Stimulated activated naive CD8-positive, alpha-beta T cell treated with anti-CD3 and anti-CD28 coated beads, Interleukin-15, Interleukin-2, amounts not matched to agents 100 ng/mL and 50 ng/mL, for 24 hours (primary cell): ENCODE data around the gene SYNE1.
"Not testable (repeated sequence)": the region's sequence is repeated elsewhere in the genome, so short reads cannot be mapped to it uniquely, and the experiment has no call there.

Source experiments
- H3K27ac Mint-ChIP-seq: one replicate; pipeline ENCODE4 v1.8.0; 2021; ENCODE audit warnings: mild to moderate bottlenecking, mixed read lengths
- H3K27me3 Mint-ChIP-seq: one replicate; pipeline ENCODE4 v1.8.0; 2021; ENCODE audit warnings: mixed read lengths
- H3K36me3 Mint-ChIP-seq: one replicate; pipeline ENCODE4 v1.8.0; 2021; ENCODE audit warnings: low read depth, mixed read lengths
- H3K4me1 Mint-ChIP-seq: one replicate; pipeline ENCODE4 v1.8.0; 2021; ENCODE audit warnings: low read depth, mixed read lengths
- H3K4me3 Mint-ChIP-seq: one replicate; pipeline ENCODE4 v1.8.0; 2021; ENCODE audit warnings: mild to moderate bottlenecking, mixed read lengths
- H3K9me3 Mint-ChIP-seq: one replicate; pipeline ENCODE4 v1.8.0; 2021; ENCODE audit warnings: mixed read lengths

Gene SYNE1

GRCh38 chr6:152642578-152643375 is 5.6 kb upstream of the SYNE1 start:
- H3K27ac Mint-ChIP-seq: no peak overlapping the region
- H3K36me3 Mint-ChIP-seq: no peaks in the 10 kb centered on the region
- H3K4me1 Mint-ChIP-seq: peaks cover 4% of the 10 kb centered on the region
- peaks cover 20% of the 10 kb centered on the region for H3K27me3 Mint-ChIP-seq
- no peak overlapping the region for H3K4me3 Mint-ChIP-seq
- H3K9me3 Mint-ChIP-seq: no peaks in the 10 kb centered on the region

- no peaks in the 10 kb centered on the region for H3K9me3 Mint-ChIP-seq
- no peak overlapping the region for H3K27ac Mint-ChIP-seq
Observed at GRCh38 chr6:152636609-152637295, 410 bp downstream of the SYNE1 start.

GRCh38 chr6:152636021-152636608 is 1.0 kb downstream of the SYNE1 start:
- Mint-ChIP-seq H3K27ac (no peak overlapping the region), H3K9me3 (no peaks in the 10 kb centered on the region), H3K4me3 (peak overlapping the region; percentile 80), H3K27me3 (peaks cover 29% of the 10 kb centered on the region), H3K4me1 (peaks cover 25% of the 10 kb centered on the region), H3K36me3 (no peaks in the 10 kb centered on the region)

More at GRCh38 chr6:152636609-152637295, 410 bp downstream of the SYNE1 start:
- Mint-ChIP-seq H3K4me1 (peaks cover 25% of the 10 kb centered on the region), H3K36me3 (no peaks in the 10 kb centered on the region), H3K4me3 (peak overlapping the region; percentile 80), H3K27me3 (peaks cover 29% of the 10 kb centered on the region)

GRCh38 chr6:152634773-152635172 is 2.4 kb downstream of the SYNE1 start:
- Mint-ChIP-seq H3K27ac (no peak overlapping the region), H3K4me3 (no peak overlapping the region), H3K36me3 (no peaks in the 10 kb centered on the region), H3K27me3 (peaks cover 29% of the 10 kb centered on the region), H3K9me3 (no peaks in the 10 kb centered on the region), H3K4me1 (peaks cover 25% of the 10 kb centered on the region)

- no peaks in the 10 kb centered on the region for H3K9me3 Mint-ChIP-seq
- peaks cover 16% of the 10 kb centered on the region for H3K4me1 Mint-ChIP-seq
- H3K4me3 Mint-ChIP-seq: no peak overlapping the region
- H3K36me3 Mint-ChIP-seq: no peaks in the 10 kb centered on the region
- no peak overlapping the region for H3K27ac Mint-ChIP-seq
- peaks cover 16% of the 10 kb centered on the region for H3K27me3 Mint-ChIP-seq
Observed at GRCh38 chr6:152632121-152632782, 4.9 kb downstream of the SYNE1 start.

GRCh38 chr6:152631376-152631775 is 5.8 kb downstream of the SYNE1 start:
- Mint-ChIP-seq H3K27me3 (peaks cover 13% of the 10 kb centered on the region), H3K27ac (no peak overlapping the region), H3K36me3 (no peaks in the 10 kb centered on the region), H3K4me3 (no peak overlapping the region), H3K9me3 (no peaks in the 10 kb centered on the region), H3K4me1 (peaks cover 14% of the 10 kb centered on the region)

GRCh38 chr6:152630832-152631231 is 6.3 kb downstream of the SYNE1 start:
- Mint-ChIP-seq H3K27ac (no peak overlapping the region), H3K4me1 (peaks cover 8% of the 10 kb centered on the region), H3K9me3 (no peaks in the 10 kb centered on the region), H3K4me3 (no peak overlapping the region), H3K36me3 (no peaks in the 10 kb centered on the region), H3K27me3 (peaks cover 13% of the 10 kb centered on the region)

GRCh38 chr6:152625213-152625612 is 11.9 kb downstream of the SYNE1 start:
- H3K27ac Mint-ChIP-seq: no peak overlapping the region
- H3K36me3 Mint-ChIP-seq: no peaks in the 10 kb centered on the region
- H3K27me3 Mint-ChIP-seq: peaks cover 8% of the 10 kb centered on the region
- H3K9me3 Mint-ChIP-seq: no peaks in the 10 kb centered on the region
- H3K4me1 Mint-ChIP-seq: peaks cover 3% of the 10 kb centered on the region
- no peak overlapping the region for H3K4me3 Mint-ChIP-seq

- H3K27me3 Mint-ChIP-seq, H3K9me3 Mint-ChIP-seq, H3K4me3 Mint-ChIP-seq, H3K4me1 Mint-ChIP-seq, H3K36me3 Mint-ChIP-seq, H3K27ac Mint-ChIP-seq: not testable (repeated sequence)
Observed at GRCh38 chr6:152614776-152615175, 22.4 kb downstream of the SYNE1 start.

- Mint-ChIP-seq H3K4me1 (no peaks in the 10 kb centered on the region), H3K4me3 (no peak overlapping the region), H3K36me3 (no peaks in the 10 kb centered on the region), H3K9me3 (no peaks in the 10 kb centered on the region), H3K27me3 (no peaks in the 10 kb centered on the region), H3K27ac (no peak overlapping the region)
Observed at GRCh38 chr6:152609125-152609670, 28.0 kb downstream of the SYNE1 start.

GRCh38 chr6:152605941-152606340 is 31.2 kb downstream of the SYNE1 start:
- H3K4me1 Mint-ChIP-seq: no peaks in the 10 kb centered on the region
- H3K9me3 Mint-ChIP-seq: no peaks in the 10 kb centered on the region
- H3K27ac Mint-ChIP-seq: no peak overlapping the region
- no peaks in the 10 kb centered on the region for H3K27me3 Mint-ChIP-seq
- no peaks in the 10 kb centered on the region for H3K36me3 Mint-ChIP-seq
- H3K4me3 Mint-ChIP-seq: no peak overlapping the region

GRCh38 chr6:152605342-152605741 is 31.8 kb downstream of the SYNE1 start:
- Mint-ChIP-seq H3K27ac (no peak overlapping the region), H3K4me1 (no peaks in the 10 kb centered on the region), H3K36me3 (no peaks in the 10 kb centered on the region), H3K9me3 (no peaks in the 10 kb centered on the region), H3K27me3 (no peaks in the 10 kb centered on the region), H3K4me3 (no peak overlapping the region)

GRCh38 chr6:152603911-152604310 is 33.3 kb downstream of the SYNE1 start:
- Mint-ChIP-seq H3K4me1 (no peaks in the 10 kb centered on the region), H3K36me3 (no peaks in the 10 kb centered on the region), H3K4me3 (no peak overlapping the region)

GRCh38 chr6:152600022-152600421 is 37.1 kb downstream of the SYNE1 start:
- Mint-ChIP-seq H3K4me3 (no peak overlapping the region), H3K4me1 (no peaks in the 10 kb centered on the region), H3K36me3 (no peaks in the 10 kb centered on the region), H3K27ac (no peak overlapping the region), H3K9me3 (no peaks in the 10 kb centered on the region), H3K27me3 (no peaks in the 10 kb centered on the region)

More at GRCh38 chr6:152603911-152604310, 33.3 kb downstream of the SYNE1 start:
- H3K9me3 Mint-ChIP-seq: no peaks in the 10 kb centered on the region
- no peaks in the 10 kb centered on the region for H3K27me3 Mint-ChIP-seq
- H3K27ac Mint-ChIP-seq: no peak overlapping the region
